AG09319 (cell line): ENCODE results near the gene RPS19.

Experiments used
- DNase-seq: peaks from one replicate; pipeline ENCODE4 v3.0.0-alpha.2; 2010; ENCODE audit warnings: low read depth; ENCODE audit errors: extremely low read depth
- CTCF ChIP-seq: IDR thresholded peaks from 2 replicates; pipeline ENCODE4 v1.5.1; 2011; ENCODE audit warnings: low read depth, mild to moderate bottlenecking, inconsistent platforms, low read length, moderate library complexity

RPS19 gene

GRCh38 chr19:41918095-41918494, 58.0 kb downstream of the RPS19 start:
- no peak for TF ChIP-seq CTCF
- no peak for DNase-seq

- no peak for DNase-seq
- no peak for TF ChIP-seq CTCF
Measured at GRCh38 chr19:41918653-41919244, 58.7 kb downstream of the RPS19 start.

GRCh38 chr19:41919948-41920712, 60.1 kb downstream of the RPS19 start:
- no peak for DNase-seq
- no peak for TF ChIP-seq CTCF

GRCh38 chr19:41920882-41921576, 61.0 kb downstream of the RPS19 start:
- TF ChIP-seq CTCF, result no peak
- no peak for DNase-seq

- DNase-seq, result no peak
- no peak for TF ChIP-seq CTCF
Measured at GRCh38 chr19:41921577-41922576, 61.8 kb downstream of the RPS19 start.
